HCEC 1CT (cell line): Measurements from ENCODE around the gene SLC6A19.
A peak's percentile ranks its signal among the peaks of the same experiment; 100 is the strongest.

Experiments used
- DNase-seq: peaks from one replicate; pipeline ENCODE4 v3.0.0-alpha.2; 2017

The SLC6A19 gene

DNA sequence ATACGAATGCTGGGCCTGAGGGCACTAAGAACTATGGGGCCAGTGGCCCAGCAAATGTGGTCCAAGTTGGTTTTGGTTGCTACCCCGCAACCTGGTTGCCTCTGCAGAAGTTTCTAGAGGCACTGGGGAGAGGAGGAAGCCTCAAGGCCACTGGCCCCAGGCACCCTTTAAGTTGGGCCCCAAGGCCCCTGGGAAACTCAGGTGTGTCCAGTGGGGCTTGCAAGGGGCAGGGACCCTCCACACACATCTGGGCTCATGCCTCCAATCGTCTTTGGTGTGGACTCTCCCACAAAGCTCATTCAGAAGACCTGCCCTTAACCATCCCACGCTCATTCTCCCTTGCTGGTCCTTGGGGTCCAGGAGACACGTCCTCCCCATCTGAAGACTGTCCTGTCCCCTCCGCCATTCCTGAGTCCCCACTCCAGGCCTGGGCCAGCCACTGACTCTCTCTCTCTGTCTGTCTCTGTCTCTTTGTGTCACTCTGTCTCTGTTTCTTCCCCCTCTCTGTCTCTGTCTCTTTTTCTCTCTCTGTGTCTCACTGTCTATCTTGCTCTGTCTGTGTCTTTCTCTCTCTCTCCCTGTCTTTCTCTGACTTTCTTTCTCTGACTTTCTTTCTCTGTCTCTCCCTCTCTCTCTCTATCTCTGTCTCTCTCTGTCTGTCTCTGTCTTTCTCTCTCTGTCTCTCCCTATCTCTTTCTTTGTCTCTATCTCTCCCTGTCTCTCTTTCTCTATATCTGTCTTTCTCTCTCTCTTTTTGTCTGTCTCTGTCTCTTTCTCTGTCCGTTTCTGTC is 3.3 kb upstream of the SLC6A19 start:
- DNase-seq: no peak

DNA sequence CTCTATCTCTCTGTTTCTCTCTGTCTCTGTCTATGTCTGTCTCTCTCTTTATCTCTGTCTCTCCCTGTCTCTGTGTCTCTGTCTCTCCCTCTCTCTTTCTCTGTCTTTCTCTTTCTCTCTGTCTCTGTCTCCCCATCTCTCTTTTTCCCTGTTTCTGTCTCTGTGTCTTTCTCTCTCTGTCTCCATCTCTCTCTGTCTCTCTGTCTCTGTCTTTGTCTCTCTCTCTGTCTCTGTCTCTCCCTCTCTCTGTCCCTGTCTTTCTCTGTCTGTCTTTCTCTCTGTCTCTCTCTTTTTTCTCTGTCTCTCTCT is 2.1 kb upstream of the SLC6A19 start:
- DNase-seq: no peak

DNA sequence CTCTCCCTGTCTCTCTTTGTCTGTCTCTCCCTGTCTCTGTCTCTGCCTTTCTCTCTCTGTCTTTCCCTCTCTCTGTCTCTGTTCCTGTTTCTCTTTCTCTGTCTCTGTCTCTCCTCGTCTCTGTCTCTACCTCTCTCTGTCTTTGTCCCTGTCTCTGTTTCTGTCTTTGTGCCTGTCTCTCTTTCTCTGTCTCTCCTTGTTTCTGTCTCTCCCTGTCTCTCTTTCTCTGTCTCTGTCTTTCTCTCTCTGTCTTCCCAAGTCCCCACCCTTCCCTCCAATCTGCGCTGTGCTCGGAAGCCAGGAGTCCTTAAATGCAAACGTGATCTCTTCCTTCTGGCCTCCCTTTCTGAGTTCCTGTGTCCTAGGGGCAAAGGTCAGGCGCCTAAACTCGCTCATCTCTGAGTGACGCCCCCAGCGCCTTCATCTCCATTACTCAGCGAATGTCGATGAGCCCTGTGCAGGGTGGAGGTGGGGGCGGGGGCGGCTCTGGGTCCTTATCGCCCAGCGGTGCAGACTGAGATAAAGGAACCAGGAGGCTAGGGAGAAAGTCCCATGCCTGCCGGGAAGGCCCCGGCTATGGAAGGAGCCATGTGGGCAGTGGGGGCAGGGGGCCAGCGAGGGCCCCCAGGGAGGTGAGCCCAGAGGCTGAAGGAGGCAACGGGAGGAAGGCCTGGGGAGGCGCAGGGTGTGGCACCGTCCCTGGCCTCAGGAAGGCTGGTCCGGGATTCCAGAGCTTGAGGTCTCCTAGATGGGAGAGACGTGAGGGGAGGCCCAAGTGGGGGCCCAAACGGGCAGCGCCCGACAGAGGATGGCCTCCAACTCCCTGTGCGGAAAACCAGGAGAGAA is 1.5 kb upstream of the SLC6A19 start:
- DNase-seq: no peak

DNA sequence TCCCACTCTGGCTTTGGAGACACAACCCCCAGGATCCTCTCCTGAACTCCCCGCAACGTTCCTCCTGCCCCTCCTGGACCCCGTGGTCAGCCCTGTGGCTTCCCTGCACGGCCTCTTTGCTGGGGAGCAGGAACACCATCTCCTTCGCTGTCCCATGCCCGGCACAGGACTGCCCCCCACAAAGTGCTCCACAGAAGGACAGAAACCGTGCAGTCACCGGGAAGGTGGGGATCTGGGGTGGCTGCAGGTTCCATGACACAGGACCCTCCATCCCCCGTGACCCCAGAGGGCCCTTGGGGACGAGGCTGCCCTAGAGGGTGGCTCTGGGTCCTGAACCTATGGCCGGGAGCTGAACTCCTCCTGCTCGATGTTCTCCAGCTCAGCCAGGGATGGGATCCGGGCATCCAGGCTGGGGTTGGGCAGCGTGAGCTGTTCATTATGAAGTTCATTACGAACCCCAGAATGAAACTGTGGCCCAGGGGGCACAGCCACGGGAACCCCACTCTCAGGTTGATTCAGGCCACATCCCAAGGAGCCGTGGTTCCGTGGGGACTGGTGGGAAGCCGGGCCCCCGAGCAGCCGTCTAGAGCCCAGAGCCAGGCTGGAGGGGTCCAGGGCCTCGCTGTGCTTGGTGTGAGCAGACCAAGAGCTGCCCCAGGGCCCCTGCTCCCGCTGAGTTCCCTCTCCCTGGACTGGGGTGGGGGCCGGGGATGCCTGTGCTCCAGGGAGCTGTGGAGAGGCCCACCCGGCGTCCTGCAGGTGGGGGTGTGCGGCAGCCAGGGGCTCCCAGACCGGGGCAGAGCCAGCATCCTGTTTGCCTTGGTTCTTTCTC is 684 bp upstream of the SLC6A19 start:
- DNase-seq: no peak

DNA sequence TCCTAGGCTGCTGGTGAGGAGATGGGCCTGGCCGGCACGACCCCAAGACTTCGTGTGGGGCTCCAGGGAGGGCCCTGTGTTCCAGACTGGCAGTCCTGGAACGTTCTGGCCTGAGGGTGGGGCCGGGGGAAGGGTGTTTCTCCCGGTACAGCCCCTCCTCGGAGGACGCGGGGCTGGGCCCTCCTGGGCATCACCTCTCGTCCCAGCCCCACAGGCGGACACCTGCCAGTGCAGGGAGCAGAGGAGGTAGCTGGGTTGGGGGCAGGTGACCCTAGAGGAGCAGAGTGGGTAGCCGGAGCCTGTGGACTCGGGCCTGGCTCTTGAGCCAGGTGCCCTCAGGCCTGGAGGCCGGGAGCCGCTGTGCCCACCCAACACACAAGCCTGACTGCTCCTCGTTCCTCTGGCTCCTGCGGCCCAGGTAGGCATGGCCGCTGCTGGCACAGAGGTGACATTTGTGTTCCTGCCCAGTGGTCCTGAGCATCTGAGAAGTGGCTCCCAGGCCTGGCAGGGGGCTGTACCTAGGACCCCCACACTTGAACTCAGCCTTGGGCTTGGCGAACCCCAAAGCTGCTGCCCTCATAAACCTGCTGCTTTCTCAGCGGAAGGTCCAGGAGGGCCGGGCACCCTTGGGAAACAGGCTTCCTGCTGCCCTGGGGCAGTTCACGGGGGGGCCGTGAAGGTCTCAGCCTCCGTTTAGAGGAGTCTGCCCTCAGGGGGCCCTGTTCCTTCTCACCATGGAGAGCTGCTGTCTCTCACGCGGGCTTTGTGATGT is 817 bp downstream of the SLC6A19 start:
- DNase-seq: no peak

DNA sequence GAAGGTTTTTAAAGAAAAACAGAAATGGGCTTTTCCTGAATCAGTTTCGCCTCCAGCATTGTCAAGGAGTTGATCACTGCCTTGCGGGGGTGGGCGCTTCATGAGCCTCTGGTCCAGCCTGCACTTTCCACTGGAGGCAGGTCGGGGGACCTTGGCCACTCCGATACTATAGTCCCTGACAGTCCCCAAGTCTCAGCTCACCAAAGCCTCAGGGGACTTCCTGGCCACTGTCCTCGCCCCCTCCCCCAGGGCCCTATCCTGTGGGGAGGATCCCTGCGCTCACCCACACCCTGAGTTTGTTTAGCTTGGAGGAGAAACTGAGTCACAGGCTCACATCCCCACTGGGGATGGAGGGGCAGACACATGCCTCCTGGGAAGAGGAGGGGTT is 1.4 kb downstream of the SLC6A19 start:
- DNase-seq: no peak

DNA sequence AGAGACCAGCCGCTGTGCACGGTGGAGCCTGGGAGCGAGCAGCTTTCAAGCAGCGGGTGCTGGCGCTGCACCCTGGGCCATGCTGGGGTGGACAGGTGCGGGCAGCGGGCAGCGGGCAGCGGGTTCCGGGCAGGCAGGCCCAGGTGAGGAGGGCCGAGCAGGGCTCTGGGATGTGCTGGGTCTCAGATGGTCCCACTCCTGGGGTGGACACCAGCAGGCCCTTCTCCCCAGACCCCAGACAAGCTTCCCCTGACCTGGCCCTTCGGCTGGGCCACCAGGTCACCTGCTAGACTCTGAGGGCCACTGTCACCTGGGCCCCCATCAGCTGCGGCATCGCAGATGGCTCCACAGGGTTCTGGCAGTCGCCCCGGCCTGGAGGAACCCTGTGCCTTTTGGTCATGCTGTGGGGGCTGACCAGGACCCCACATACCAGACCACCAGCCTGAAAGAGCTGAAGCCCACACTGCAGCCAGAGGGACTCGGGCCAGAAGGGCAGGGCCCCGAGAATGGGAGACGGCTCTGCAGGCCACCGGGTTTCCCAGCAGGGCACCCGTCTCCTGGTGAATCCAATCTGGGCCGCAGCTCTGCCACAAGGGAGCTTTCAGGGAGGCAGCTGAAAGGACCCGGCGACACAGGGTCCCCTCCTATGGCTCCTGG is 2.0 kb downstream of the SLC6A19 start:
- DNase-seq: no peak

DNA sequence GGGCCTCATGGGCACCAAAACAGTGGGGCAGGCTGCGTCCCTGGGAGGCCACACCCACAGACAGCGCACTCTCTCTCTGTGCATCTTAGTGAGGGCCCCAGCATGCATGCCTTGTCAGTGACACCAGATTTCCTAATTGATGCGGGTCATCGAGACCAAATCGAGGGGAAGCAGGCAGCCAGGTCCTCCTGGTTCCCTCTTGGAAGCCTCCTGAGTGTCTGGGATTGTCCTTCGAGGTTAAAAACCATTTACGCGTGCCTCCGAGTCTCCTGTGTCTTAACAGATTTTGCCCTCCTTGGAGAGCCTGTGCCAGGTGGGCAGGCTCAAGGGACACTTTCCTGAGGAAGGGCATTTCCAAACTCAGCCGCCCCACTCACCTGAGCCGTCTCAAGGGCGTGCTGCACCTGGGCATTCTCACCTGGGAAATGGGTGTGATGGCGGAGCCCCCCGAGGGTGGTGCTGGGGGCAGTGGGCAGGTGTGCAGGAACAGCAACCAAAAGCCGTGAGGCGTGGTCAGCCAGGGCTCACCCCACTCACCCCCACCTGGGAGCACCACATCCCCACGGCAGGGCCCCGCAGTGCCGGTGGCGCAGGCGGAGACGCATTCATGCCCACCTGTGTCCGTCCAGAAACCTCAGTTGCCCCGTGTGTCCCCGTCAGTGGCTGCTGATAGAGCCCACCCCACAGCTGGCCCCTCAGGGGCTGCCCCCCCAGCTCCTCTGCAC is 2.7 kb downstream of the SLC6A19 start:
- DNase-seq: no peak

DNA sequence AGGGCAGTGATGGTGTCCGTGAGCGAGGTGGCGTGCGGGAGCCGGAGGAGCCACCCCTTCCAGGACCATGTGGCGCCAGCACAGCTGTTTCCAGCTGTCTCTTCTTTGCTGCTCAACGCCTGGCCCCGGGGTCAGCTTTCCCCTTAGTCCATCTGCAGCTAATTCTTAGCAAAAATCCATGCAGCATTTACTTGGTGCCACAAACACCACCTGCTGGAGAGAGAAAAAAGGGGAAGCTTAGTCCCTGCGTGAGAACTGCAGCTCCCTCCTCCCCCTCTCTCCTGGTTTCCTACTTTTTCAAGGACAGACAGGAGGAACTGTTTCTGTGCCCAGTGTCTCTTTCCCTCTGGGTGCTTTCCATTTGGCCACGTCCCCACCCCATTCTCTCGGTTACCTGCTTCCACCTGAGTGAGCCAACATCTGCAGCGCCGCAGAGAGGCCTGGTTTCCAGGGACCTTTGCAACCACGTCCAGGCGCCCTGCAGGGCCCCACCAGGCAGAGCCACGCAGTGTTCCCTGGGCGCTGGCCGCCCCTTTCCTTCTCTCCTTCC is 3.4 kb downstream of the SLC6A19 start:
- DNase-seq: peak; percentile 49

DNA sequence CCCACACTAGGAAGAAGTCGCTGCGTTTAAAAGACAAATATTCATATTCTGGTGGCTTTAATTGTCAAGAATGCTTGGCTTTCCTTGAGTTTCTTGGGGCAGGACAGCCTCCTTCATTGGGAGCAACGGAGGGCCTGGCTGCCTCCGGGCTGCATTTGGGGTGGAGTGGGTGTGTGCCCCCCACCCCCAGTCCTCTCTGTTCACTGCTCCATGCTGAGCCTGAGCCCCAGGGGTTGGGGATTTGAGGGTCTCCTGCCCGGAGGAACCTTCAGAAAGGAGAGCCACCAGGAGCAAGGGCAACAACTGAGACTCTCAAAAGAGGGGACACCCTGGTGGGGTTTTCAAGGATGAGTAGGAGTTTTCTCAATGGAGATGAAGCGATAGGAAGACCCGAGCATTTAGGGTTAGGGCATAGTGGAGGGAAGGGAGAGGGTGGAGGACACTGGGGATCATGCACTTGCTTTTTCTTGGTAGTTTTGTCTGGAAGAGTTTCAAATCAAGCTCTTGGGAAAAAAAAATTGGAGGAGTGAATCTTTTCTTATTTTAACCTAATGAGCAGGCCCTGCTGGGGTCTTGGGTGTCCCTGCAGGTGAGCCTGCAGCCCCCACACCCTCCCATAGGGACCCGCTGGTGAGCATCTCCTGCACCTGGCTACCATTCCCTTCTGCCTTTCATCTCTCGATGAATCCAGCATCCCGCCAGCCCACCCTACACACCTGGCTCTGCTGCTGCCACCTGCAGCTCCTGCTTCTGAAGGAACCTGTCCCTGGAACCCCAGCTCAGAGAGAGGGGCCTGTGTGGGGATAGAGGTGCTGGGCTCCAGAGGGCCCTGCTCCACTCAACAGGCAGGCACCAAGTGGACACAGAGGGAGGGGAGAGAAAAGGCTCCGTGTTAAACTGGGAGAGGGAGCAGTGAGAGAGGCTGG is 4.1 kb downstream of the SLC6A19 start:
- no peak for DNase-seq

DNA sequence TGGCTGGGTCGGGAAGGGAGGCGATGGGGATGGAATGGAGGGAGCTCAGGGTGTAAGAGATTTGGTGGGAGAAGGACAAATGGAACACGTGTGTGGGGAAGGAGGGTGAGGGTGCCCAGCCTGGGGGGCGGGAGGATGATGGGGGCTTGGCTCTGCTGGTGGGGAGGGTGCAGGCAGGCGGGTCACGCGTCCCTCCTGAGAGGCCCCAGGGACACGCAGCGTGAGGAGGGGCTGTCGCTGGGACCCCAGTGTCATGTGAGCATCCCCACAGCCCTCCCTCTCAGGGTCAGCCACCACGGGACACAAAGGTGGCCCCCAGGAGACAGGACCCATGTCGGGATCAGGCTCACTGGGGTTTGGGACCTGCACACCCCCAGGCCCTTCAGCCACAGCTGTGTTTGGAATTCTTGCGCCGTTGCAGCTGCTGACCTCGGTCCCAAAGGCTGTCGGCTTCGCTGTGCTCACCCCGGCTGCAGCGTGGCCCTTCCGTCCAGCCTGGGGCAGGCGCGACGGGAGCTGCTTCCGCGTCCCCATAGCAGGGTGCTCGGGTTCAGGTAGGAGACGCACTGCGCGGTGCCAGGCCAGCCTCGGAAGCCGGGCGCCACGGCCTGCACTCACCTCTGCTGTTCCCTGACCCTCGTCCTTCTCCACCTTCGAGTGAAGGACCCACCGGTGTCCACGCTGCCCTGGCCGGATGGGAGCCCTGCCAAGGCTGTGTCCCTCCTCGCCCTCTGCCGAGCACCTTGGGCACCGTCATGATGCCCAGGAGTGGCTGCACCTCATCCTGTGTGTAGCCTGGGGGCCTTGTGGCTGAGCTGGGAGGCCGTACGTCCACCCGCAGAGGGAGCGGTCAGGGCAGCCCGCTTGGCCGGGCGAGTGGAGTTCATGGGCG is 5.4 kb downstream of the SLC6A19 start:
- no peak for DNase-seq

DNA sequence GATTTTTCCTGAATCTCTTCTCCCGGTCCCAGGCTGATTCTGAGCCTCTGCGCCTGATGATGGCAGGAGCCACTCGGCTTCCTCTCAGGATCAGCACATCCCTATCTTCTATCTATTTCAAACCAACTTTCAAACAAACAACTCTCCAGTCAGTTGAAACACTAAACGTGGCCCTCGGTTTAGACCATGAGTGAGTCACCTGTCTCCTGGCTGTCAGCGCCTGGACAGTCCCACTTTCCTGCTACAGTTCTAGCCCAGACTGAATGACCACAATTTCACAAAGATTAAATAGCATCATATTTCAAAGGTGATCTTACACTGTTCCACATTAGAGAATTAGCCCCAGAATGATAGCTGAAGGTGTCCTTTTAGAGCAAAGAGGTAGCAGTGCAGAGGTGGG is 6.2 kb downstream of the SLC6A19 start:
- DNase-seq: no peak

DNA sequence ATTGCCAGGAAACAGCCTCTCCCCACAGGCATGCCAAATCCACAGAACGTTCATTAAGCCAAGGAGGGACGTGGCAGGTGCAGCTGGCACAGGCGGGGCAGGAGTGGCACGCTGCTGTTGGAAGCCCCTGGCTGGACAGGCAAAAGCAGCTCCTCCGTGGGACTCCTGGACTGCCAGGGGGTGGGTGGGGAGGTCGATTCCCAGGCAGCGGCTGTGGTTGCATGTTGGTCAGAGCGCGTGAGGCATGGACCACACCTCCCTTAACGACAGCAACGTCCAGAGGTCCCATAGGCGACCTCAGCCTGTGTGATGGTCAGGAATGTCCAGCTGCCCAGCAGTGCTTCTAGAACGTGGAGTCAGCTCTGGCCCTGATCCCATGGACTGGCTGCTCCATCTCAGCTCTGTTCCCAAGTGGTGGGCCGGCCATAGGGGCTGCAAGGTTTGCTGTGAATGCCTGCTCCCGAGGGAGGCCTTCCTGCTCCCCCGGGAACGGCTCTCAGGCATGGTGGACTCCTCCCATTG is 6.9 kb downstream of the SLC6A19 start:
- no peak for DNase-seq

DNA sequence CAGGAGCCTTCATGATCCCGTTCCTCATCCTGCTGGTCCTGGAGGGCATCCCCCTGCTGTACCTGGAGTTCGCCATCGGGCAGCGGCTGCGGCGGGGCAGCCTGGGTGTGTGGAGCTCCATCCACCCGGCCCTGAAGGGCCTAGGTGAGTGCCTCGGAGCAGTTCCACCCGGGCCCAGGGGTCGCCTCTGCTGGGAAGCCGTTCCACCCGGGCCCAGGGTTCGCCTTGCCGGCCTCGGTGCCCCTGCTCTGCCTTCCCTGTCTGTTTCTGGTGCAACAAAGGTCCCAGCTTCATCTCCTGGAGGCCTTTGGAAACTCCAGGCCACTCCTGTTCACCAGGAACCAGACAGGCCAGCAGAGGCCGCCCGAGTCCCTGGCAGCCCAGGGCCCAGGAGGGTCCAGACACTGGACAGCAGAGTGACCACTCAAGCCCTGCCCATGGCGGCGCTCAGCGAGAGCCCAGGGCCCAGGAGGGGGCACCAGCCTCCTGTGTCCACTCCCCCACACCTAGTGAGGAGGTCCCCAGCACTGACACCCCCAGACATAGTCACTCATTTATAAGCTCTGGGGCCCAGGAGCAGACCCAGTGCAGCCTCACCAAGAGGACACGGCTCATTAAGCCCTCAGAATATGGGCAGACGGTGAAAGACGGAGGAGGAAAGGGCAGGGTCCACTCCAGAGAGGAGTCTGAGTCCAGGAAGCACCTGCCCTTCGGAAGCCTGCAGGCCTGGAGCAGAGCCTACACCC is 7.5 kb downstream of the SLC6A19 start:
- DNase-seq: peak; percentile 2

DNA sequence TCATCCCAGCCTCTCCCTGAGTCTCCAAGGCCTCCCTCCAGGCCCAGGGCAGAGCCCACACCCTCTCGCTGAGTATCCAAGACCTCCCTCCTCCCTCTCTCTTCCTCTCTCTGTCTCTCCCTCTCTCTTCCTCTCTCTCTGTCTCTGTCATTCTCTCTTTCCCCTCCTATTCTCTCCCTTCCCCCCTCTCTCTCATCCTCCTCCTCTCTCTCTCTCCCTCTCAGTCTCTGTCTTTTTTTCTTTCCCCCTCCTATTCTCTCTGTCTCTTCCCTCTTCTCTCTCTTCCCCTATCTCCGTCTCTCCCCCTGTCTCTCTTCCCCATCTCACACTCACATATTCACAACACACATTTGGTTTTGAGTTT is 8.1 kb downstream of the SLC6A19 start:
- DNase-seq: no peak

DNA sequence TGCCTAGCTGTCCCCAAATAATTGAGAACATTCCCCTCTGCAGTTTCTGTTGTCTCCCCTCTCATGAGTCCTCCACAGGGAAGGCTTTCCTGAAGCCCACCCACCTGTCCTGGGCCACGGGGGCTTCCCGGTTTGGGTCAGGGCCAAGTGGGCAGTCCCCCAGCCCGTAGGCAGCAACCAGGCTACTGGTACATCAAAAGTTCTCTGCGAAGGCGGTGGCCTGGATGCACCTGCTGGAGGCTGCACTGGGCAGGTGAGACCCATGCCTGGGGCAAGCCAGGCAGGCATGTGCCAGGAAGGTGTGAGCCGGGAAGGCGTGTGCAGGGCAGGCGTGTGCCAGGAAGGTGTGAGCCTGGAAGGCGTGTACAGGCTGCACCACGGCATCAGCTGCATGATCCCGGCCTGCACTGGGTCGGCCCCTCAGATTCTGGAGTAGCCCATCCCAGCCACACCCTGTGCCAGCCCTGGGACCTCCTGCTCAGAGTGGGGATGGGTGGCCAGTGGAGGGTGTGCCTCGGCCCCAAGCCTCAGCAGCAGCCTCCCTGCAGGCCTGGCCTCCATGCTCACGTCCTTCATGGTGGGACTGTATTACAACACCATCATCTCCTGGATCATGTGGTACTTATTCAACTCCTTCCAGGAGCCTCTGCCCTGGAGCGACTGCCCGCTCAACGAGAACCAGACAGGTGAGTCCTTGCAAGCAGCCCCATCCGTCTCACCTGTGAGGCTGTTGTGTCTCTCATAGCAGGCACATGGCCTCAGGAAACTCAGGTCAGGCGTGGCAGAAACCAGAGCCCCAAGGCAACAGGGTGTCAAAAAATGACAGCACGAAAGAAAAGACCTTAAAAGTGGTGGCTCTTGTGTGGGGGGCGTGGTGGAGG is 8.7 kb downstream of the SLC6A19 start:
- DNase-seq: no peak

DNA sequence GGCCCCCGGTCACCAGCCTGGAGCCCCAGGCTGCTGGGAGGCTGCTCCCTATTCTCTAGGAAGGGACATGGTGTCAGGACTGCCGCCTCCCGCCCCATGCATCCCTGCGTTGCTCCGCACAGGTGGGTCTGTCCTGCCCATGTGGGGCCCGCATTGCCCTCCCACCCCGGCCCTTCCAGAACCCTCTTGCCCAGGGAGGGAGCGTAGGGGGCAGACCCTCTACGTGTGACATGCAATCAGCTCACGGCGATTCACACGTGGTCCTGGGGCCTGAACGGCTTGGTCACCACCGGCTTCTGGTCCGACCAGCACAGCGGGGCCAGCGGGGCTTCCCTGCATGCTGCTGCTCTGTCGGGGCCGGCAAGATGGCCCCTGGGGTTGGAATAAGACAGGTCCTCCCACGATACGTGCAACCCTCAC is 9.4 kb downstream of the SLC6A19 start:
- no peak for DNase-seq
